HG03175 (cell line): Measurements from ENCODE around the gene SH3RF2.
"Not testable (repeated sequence)": the region's sequence is repeated elsewhere in the genome, so short reads cannot be mapped to it uniquely, and the experiment has no call there.

Experiments
- ATAC-seq: cut with Tn5 transposase; IDR thresholded peaks from one replicate; pipeline ENCODE4 v1.9.1; 2021; ENCODE audit warnings: mild to moderate bottlenecking, moderate library complexity; ENCODE audit not compliant: unreplicated experiment

The SH3RF2 gene

GRCh38 chr5:146076028-146076427, 139.7 kb downstream of the SH3RF2 start:
- no peak for ATAC-seq

GRCh38 chr5:146076455-146076854, 140.1 kb downstream of the SH3RF2 start:
- no peak for ATAC-seq

DNA sequence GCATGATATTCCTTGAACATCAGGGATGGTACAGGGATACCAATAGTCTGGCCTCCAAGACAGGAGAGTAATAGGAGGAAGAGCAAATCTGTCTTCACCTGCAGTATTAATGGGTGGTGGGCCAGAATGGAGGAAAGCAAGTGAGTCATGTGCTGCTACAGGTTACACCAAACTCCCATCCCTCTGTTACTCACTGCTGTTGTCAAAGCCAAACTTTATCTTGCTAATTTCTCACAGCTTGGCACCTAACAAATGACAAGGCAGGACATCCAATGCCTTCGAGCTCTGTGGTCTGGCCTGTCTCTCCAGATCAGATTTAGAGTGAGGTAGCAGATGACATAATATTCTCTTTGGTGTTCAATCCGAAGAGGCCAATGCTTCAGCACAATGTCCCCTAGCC, 142.2 kb downstream of the SH3RF2 start:
- ATAC-seq = no peak

DNA sequence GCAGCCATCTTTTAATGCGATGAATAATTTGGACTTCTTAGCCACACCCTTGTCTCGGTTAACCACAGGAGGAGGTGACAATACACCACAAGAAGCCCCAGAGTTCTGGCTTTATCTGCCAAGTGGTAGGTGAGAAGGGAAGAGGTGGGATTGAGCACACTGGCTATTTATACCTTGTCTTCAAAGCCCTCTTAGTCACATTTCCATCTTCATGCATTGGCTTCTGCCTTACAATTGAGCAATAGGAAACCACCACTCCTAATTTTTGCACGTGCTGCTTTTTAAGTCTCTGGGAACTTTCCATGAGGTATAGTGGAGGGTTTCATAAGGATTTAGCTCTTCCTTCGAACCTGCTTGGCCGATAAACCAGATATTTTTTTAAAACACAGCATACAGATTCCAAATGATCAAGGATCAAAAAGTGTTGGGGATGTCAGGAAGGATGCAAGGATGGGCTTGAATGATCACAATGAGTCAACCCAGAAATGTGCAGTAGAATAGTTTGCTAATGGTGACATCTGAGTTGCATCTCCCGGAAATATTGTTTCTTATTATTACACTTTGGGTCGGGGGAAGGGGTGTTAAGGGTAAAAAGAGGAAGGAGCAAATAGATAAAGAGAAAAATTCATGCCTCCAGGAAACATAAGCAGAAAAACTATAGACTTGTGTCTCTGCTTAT, 143.5 kb downstream of the SH3RF2 start:
- ATAC-seq = no peak

DNA sequence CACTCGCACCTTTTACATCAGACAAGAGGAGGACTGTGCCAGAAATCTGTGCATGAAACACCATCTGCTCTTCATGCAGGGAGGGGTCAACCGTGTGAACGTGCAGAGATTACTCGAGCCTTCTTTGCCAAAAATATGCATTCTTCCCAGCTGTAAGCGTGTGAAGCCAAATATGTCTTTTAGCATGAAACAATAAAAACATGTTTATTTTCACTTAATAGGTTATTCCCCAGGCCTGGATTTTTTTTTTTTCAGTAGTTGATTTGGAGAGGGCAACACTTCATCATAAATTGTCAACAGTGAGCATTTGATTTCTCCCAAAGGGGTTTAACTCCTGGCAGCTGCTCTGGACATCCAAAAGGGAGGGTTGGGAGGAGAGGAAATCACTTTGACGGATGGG, 145.2 kb downstream of the SH3RF2 start:
- ATAC-seq = no peak

DNA sequence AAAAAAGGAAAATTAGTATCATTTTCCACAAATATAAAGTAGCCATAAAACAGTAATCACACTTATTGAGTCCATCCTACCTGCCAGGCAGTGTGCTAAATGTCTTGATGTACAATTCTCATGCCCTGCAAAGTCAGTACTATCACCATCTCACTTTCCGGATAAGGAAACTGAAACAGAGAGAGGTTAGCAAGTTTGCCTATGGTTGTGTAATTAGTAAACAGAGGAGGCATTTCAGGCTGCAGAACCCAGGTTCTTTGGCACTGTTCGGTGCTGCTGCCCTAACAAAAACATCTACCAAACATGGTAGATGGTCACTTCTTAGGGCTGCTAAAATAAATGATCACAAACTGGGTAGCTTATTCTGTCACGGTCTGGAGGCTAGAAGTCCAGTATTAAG, 146.4 kb downstream of the SH3RF2 start:
- peak; percentile 92 for ATAC-seq

DNA sequence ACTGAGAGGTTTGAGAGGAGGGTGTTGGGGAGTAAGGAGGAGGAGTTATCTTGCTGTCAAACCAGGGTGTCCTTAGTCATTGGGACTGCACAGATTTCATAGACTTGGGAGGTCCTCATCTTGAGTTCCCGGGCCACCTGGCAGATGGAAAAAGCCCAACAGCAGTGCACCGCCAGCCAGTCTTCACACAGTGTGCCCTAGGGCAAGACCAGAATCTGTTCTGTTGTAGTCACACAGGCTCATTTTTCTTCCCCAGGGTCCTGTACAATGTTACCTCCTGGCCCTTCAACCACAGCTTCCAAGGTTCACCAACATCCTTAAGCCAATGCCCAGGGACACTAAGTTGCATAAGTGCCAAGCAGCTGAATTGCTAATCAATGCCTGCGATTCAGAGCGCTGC, 148.0 kb downstream of the SH3RF2 start:
- no peak for ATAC-seq

DNA sequence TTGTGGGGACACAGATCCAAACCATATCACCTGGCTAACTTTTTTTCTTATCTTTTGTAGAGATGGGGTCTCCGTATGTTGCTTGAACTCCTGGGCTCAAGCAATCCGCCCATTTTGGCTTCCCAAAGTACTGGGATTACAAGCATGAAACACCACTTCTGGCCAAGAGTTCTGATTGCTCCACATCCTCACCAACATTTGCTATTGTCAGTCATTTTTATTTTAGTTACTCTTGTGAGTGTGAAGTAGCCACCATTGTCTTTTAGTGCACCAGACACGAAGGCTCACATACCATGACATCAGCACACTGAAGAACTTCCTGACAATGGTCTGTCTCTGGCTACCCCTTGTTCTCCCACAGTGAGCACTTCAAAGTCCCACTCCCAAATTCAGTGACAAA, 151.7 kb downstream of the SH3RF2 start:
- no peak for ATAC-seq

DNA sequence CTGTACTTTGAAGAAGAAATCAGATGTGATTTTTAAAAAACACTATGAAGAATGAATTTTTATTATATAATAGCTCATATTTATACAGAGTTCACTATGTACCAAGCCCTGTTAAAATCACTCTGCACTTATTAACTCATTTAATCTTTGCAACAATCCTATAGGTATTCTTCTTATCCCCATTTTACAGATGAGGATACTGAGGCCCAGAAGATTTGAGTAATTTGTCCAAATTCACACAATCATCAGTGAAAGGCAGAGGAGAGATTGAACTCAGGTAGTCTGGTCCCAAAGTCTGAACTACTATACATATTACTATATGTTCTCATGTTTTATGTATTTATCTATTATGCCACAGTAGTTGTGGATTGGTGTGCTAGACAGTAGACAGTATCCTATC, 152.9 kb downstream of the SH3RF2 start:
- ATAC-seq = no peak

- no peak for ATAC-seq
Measured at GRCh38 chr5:146091881-146092280, 155.5 kb downstream of the SH3RF2 start.

DNA sequence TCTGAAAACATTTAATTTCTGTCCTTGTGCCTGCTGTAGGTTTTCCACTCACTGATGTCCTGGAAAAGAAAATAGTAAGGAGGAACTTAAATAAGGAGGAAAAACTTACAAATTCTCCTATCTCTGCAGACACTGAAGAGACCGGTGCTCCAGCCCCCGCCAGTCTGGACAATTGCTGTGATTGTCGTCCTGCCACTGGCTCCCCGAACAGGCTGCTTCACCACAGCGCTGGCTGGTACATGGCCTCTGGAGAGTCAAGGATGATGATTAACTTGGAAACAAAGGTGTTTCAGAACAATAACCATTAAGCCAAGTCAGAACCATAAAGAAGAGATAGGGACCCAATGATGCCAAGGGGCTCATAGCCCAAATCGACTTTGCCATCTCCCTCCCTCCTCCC, 161.7 kb downstream of the SH3RF2 start:
- no peak for ATAC-seq

- ATAC-seq = no peak
Measured at GRCh38 chr5:146101646-146102045, 165.3 kb downstream of the SH3RF2 start.

- ATAC-seq = no peak
Measured at GRCh38 chr5:146103594-146103993, 167.2 kb downstream of the SH3RF2 start.

- no peak for ATAC-seq
Measured at GRCh38 chr5:146105477-146105876, 169.1 kb downstream of the SH3RF2 start, which contains the start of gene PLAC8L1. Gene PLAC8L1 (minus strand): TSS chr5:146105577. CDS start chr5:146104311, 1,266 bp downstream.

- ATAC-seq = no peak
Measured at GRCh38 chr5:146107901-146108300, 171.5 kb downstream of the SH3RF2 start.

DNA sequence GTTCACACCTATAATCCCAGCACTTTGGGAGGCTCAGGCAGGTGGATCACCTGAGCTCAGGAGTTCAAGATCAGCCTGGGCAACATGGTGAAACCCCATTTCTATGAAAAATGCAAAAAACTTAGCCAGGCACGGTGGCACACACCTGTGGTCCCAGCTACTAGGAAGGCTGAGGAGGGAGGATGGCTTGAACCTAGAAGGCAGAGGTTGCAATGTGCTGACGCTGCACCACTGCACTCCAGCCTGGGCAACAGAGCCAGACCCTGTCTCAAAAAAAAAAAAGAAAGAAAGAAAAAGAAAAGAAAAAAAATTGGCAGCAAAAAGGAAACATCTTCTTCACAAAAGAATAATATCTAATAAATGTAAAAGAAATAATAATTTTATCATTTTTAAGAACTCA, 172.5 kb downstream of the SH3RF2 start:
- ATAC-seq = not testable (repeated sequence)

DNA sequence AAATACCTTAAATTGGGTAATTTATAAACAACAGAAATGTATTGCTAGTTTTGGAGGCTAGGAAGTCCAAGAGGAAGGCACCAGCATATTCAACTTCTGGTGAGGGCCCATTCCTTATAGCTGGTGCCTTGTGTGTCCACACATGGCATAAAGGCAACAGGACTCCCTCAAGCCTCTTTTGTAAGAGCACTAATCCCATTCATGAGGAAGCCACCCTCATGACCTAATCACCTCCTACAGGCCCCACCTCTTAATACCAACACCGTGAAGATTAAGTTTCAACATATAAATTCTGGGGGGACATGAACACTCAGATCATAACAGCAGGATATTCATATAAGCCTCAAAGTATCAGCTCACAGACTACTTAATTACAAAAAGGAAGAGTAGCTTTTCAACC, 173.0 kb downstream of the SH3RF2 start:
- ATAC-seq = no peak

DNA sequence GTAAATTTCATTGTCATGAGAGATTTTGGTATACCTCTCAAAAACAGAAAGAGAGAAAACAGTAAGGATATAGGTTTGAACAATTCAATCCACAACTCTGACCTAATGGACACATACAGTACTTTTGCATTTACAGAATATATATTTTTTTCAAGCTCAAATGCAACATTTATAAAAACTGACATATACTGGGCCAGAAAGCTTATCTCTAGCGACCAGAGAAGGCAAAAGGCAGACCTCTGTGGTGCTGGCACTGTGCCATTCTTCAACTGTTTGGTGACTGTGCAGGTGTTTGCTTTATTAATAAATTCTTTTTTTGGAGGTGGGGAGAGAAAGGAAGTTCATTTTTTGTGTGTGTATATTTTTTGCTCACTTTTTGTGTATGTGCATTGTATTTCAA, 175.0 kb downstream of the SH3RF2 start:
- ATAC-seq = no peak

DNA sequence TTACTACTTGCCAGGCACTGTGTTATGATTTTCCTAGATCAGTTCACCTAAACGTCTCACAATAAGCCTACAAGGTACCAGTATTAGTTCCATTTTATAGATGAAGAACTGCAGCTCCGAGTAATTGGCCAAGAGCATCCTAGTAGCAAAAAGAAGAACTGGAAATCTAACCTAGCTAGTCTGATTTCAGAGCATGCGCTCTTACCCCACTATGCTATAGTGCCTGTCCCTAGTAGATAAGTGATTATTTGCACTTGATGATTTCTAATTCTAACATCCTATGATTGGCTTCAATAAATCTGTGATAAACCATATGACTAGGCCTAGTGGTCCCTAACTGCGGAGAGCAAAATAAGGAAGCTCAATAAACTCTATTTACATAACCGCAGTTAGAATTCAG, 176.1 kb downstream of the SH3RF2 start:
- ATAC-seq = no peak
